Right atrium auricular region (tissue), 2 donors: ENCODE results near the gene AGPAT3. TPM values are rescaled to one million over a fixed set of nuclear protein-coding genes. Genes with fewer than 3 reads are reported as not detected.

Experiments used
- DNase-seq: peaks from one replicate; pipeline ENCODE4 v3.0.0-alpha.2; 2019; ENCODE audit warnings: low spot score
- H3K27ac ChIP-seq, 2 donors: fragments of 200-600 bp; sonication (generic); 1 replicate in 1 of 2; 2 replicates in 1 of 2; pipeline ENCODE4 v1.5.1; 2016 to 2019
- H3K27me3 ChIP-seq, 2 donors: fragments of 200-600 bp; sonication (generic); one replicate each; pipeline versions ENCODE4 v1.5.1 to v1.6.0; 2017 to 2019
- H3K36me3 ChIP-seq: fragments of 200-600 bp; sonication (generic); one replicate; pipeline ENCODE4 v1.5.1; 2016
- H3K4me1 ChIP-seq, 2 donors: fragments of 200-600 bp; sonication (generic); one replicate each; pipeline versions ENCODE4 v1.5.1 to v1.6.0; 2017 to 2019
- H3K4me3 ChIP-seq, 2 donors: fragments of 200-600 bp; sonication (generic); 1 replicate in 1 of 2; 2 replicates in 1 of 2; pipeline ENCODE4 v1.5.1; 2017 to 2019; ENCODE audit warnings: mild to moderate bottlenecking in 1 of 2, moderate library complexity in 1 of 2
- H3K9me3 ChIP-seq, 2 donors: fragments of 200-600 bp; sonication (generic); one replicate each; pipeline ENCODE4 v1.5.1; 2019
- total RNA-seq, 2 donors: library from RNA; depleted of rRNA; stranded (reverse); fragments of >200 nt; gene quantifications; one replicate each; pipeline ENCODE4 v1.1.0, GENCODE V29; 2016
- TF ChIP-seq, protein P1 (sequence below), 2 donors: fragments of 200-600 bp; sonication (generic); IDR thresholded peaks; one replicate each; pipeline ENCODE4 v1.5.1; 2019; ENCODE audit warnings: antibody characterized with exemption in 2 of 2

The AGPAT3 gene
- total RNA-seq, 2 donors from 2014 or later = 41.3 to 42.5 TPM

DNA sequence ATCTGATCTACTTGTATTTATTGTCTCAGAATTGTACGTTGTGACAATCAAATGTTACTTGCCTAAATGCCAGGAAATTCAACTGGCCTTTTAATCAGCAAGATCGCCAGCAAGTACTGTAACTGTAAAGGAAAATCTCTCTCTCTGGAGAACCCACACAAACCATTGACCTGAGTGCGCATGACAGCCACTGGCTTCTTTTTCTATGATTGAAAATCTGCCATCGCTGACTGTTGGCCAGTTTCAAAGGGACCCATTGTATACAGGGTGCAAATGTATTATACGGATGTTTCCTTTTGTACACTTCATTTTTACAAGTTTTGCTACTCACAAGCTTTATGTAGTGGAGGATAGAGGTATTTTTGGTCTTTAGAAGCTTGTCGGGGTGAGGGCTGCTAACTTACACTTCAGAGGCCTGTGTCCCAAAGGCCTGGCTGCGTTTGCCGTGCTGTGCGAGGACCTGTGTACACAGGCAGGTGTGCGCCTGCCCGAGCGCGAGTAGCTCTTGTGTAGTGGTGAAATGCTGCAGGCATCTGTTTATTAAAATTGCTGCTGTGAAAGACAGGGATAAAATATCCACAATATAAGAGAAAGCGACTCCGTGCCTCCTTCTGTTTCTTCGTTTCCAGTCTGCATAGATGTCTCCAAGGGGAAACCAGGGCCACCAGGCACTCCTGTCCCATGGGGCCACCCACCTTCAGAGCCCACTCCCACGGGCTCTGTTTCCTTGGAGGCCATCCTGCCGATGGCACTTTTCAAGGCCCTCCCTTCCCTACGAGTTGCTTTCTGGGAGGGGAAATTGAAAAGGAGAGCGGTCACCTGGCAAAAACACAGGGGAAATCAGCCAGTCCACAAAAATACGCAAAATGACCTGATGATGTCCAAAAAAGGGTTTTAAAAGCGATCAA is 121.8 kb downstream of the AGPAT3 start:
- Histone ChIP-seq H3K36me3 (peaks cover 18% of the 10 kb centered on the region), H3K4me3 (no peak overlapping the region), H3K9me3 (no peaks in the 10 kb centered on the region), H3K27me3 (no peaks in the 10 kb centered on the region), H3K27ac (no peak overlapping the region), H3K4me1 (peaks cover 0 to 23% of the 10 kb centered on the region in 2 donors)
- DNase-seq = no peak
- TF ChIP-seq, protein P1, sequence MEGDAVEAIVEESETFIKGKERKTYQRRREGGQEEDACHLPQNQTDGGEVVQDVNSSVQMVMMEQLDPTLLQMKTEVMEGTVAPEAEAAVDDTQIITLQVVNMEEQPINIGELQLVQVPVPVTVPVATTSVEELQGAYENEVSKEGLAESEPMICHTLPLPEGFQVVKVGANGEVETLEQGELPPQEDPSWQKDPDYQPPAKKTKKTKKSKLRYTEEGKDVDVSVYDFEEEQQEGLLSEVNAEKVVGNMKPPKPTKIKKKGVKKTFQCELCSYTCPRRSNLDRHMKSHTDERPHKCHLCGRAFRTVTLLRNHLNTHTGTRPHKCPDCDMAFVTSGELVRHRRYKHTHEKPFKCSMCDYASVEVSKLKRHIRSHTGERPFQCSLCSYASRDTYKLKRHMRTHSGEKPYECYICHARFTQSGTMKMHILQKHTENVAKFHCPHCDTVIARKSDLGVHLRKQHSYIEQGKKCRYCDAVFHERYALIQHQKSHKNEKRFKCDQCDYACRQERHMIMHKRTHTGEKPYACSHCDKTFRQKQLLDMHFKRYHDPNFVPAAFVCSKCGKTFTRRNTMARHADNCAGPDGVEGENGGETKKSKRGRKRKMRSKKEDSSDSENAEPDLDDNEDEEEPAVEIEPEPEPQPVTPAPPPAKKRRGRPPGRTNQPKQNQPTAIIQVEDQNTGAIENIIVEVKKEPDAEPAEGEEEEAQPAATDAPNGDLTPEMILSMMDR (IDR thresholded peaks at IDR 0.05) = no peak

- Histone ChIP-seq H3K27me3 (no peaks in the 10 kb centered on the region), H3K36me3 (peaks cover 11% of the 10 kb centered on the region), H3K4me3 (no peak overlapping the region), H3K4me1 (peaks cover 0 to 23% of the 10 kb centered on the region in 2 donors), H3K27ac (no peak overlapping the region), H3K9me3 (no peaks in the 10 kb centered on the region)
- DNase-seq = no peak
- TF ChIP-seq, protein P1 (IDR thresholded peaks at IDR 0.05) = no peak
These were observed 122.5 kb downstream of the AGPAT3 start for GRCh38 chr21:43987509-43987908.

DNA sequence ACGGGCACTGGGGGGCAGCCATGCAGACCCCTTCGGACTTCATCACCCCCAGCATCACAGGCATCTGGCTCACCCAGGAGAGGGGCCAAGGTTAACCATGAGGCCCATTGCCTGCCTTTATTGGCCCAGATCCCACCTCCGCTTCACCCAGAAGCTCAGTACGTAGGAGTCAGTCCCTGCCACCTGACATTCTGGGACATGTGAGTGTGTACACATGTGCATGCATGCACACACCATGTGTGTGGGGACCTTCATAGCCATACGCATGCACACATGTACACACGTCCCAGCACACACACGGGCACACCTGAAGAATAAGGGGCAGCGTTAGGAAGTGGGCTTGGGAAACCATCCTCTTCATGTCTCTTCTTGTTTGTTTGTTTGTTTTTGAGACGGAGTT is 123.0 kb downstream of the AGPAT3 start:
- Histone ChIP-seq H3K9me3 (no peaks in the 10 kb centered on the region), H3K36me3 (peaks cover 6% of the 10 kb centered on the region), H3K4me3 (no peak overlapping the region), H3K27ac (no peak overlapping the region), H3K27me3 (no peaks in the 10 kb centered on the region), H3K4me1 (peaks cover 0 to 23% of the 10 kb centered on the region in 2 donors)
- TF ChIP-seq, protein P1 (IDR thresholded peaks at IDR 0.05) = no peak
- DNase-seq = no peak

DNA sequence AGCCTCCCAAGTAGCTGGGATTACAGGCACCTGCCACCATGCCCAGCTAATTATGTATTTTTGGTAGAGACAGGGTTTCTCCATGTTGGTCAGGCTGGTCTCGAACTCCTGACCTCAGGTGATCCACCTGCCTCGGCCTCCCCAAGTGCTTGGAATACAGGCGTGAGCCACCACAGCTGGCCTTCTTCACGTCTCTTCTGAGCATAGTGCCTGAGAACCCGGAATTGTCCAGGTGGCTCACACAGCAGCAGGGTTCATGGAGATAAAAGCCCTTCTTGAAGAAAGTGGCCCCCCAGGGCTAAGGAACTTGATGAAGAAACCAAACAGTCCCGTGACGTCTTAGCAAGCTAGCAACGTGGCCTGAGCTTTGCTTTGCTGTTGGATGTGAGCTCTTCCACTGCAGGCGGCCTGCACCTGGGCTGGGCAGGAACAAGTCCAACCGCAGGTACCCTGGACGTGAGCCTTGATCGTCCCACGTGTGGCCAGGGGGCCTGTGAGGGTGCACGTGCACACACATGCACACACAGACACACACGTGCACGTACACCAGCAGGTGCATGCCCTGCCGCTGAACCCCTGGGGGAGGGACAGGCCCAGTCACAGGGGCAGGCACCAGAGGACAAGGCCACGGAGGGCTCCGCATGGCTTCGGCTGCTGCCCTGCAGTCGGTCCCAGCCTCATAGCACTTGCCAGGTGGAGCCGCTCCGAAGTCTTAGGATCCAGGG is 123.6 kb downstream of the AGPAT3 start:
- no peaks in the 10 kb centered on the region for H3K27me3 ChIP-seq
- no peak for DNase-seq
- TF ChIP-seq, protein P1 (IDR thresholded peaks at IDR 0.05) = no peak
- no peak overlapping the region for H3K4me3 ChIP-seq
- no peaks in the 10 kb centered on the region for H3K36me3 ChIP-seq
- peaks cover 0 to 23% of the 10 kb centered on the region in 2 donors for H3K4me1 ChIP-seq
- H3K9me3 ChIP-seq = no peaks in the 10 kb centered on the region
- no peak overlapping the region for H3K27ac ChIP-seq

DNA sequence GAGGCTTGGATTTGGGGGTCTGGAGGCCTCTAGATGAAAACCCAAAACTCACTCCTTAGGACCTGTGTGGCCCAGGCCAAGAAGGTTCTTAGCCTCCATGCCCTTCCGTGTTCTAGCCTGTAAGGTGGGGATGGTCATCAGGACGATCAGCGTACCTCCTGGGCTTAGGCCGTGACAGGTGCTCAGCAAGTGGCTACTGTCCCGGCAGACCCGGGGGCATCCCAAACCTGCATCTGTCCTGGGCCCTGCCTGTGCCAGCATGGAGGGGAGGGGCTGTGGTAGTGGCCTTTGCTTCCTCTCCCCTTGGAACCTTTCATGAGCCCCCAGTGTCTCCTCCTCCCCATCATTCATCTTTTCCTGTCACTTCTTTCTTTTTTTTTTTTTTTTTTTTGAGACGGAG is 124.4 kb downstream of the AGPAT3 start:
- no peak overlapping the region for H3K4me3 ChIP-seq
- H3K36me3 ChIP-seq = no peaks in the 10 kb centered on the region
- DNase-seq = no peak
- H3K27ac ChIP-seq = no peak overlapping the region
- peaks cover 0 to 23% of the 10 kb centered on the region in 2 donors for H3K4me1 ChIP-seq
- H3K27me3 ChIP-seq = no peaks in the 10 kb centered on the region
- H3K9me3 ChIP-seq = no peaks in the 10 kb centered on the region
- TF ChIP-seq, protein P1 (IDR thresholded peaks at IDR 0.05) = no peak
